PFSK-1 (cell line): Measurements from ENCODE around the gene CNOT4.

Experiments
- FOXP2 ChIP-seq: optimal IDR thresholded peaks from 2 replicates; pipeline ENCODE3; 2011; ENCODE audit warnings: borderline replicate concordance, control low read depth, inconsistent platforms; ENCODE audit not compliant: insufficient read depth; ENCODE audit errors: extremely low read length, extremely low read depth
- POLR2AphosphoS5 ChIP-seq: IDR thresholded peaks from 2 replicates; pipeline ENCODE4 v1.6.1; 2012; ENCODE audit warnings: low read depth, mild to moderate bottlenecking, control low read depth, low read length, moderate library complexity
- SIN3A ChIP-seq: IDR thresholded peaks from 2 replicates; pipeline ENCODE4 v1.6.1; 2012; ENCODE audit warnings: mild to moderate bottlenecking, low read length, moderate library complexity, borderline replicate concordance; ENCODE audit not compliant: insufficient read depth
- TAF1 ChIP-seq: IDR thresholded peaks from 2 replicates; pipeline ENCODE4 v1.6.1; 2012; ENCODE audit warnings: low read length, control low read depth, borderline replicate concordance; ENCODE audit not compliant: insufficient read depth
- TF ChIP-seq, protein P1 (sequence below), 2 experiments: IDR thresholded peaks; 2 replicates each; pipeline versions ENCODE4 v1.6.1 to v1.8.0; 2011 to 2012; ENCODE audit warnings: low read depth in 2 of 2, low read length in 2 of 2, control low read depth in 1 of 2, inconsistent platforms in 1 of 2, mild to moderate bottlenecking in 1 of 2, moderate library complexity in 1 of 2; ENCODE audit not compliant: insufficient read depth in 1 of 2

The CNOT4 gene

GRCh38 chr7:135386181-135386580, 123.7 kb downstream of the CNOT4 start:
- TF ChIP-seq POLR2AphosphoS5 (no peak), FOXP2 (no peak), SIN3A (no peak), TAF1 (no peak)
- TF ChIP-seq, protein P1, sequence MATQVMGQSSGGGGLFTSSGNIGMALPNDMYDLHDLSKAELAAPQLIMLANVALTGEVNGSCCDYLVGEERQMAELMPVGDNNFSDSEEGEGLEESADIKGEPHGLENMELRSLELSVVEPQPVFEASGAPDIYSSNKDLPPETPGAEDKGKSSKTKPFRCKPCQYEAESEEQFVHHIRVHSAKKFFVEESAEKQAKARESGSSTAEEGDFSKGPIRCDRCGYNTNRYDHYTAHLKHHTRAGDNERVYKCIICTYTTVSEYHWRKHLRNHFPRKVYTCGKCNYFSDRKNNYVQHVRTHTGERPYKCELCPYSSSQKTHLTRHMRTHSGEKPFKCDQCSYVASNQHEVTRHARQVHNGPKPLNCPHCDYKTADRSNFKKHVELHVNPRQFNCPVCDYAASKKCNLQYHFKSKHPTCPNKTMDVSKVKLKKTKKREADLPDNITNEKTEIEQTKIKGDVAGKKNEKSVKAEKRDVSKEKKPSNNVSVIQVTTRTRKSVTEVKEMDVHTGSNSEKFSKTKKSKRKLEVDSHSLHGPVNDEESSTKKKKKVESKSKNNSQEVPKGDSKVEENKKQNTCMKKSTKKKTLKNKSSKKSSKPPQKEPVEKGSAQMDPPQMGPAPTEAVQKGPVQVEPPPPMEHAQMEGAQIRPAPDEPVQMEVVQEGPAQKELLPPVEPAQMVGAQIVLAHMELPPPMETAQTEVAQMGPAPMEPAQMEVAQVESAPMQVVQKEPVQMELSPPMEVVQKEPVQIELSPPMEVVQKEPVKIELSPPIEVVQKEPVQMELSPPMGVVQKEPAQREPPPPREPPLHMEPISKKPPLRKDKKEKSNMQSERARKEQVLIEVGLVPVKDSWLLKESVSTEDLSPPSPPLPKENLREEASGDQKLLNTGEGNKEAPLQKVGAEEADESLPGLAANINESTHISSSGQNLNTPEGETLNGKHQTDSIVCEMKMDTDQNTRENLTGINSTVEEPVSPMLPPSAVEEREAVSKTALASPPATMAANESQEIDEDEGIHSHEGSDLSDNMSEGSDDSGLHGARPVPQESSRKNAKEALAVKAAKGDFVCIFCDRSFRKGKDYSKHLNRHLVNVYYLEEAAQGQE (IDR thresholded peaks at IDR 0.05; ENCODE audit: insufficient read depth in 1 of 2, low read depth in 2 of 2, low read length in 2 of 2): no peak

DNA sequence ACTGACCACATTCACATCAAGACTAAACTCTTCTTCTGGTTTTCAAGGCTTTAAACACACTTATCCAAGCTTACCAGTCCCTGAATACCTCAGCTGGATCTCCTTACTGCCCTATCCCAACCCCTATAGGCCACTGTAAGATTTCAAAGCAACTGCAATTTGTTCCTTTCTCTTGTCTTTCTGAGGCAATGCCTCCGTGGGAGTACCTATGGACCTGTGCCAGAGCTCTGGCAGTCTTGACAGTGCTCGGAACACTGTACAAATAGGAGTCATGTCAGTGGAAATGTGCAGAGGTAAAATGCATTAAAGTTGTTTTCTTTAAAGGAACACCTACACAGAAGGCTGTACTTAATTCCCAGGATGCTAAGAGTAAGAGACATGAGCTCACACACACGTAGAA, 124.7 kb downstream of the CNOT4 start:
- TF ChIP-seq FOXP2 (no peak), TAF1 (no peak), SIN3A (no peak), POLR2AphosphoS5 (no peak)
- TF ChIP-seq, protein P1 (IDR thresholded peaks at IDR 0.05; ENCODE audit: insufficient read depth in 1 of 2, low read depth in 2 of 2, low read length in 2 of 2): no peak

DNA sequence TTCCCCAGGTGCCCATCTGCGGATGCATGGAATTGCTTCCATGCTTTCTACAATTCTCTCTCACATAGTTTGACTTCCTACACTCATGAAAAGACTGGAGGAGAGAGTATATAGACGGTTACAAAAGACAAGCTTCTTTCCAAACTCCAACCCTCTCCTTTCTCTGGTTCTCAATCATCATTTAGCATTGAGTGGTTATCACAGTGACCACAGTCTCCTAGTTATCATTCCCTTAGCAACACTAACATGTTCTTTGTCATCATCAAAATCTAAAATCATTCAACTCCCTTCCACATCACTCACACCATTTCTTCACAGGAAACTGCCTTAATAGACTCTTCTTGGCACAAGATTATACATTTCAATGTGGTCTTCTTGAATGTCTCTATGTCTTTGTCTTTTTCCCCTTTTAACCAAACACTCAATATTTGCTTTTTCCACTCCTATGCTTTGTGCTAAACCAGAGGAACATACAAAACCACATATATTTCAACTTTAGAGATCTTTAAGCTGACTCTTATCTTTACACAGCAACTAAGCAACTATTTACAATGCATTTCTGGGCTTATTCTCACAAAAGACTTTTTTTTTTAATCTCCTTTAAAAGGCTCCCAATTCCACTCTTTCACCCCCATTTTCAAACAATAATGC, 126.3 kb downstream of the CNOT4 start:
- TF ChIP-seq FOXP2: no peak
- TF ChIP-seq TAF1: no peak
- TF ChIP-seq, protein P1 (IDR thresholded peaks at IDR 0.05; ENCODE audit: insufficient read depth in 1 of 2, low read depth in 2 of 2, low read length in 2 of 2): no peak
- no peak for TF ChIP-seq POLR2AphosphoS5
- no peak for TF ChIP-seq SIN3A

GRCh38 chr7:135382173-135382572, 127.7 kb downstream of the CNOT4 start:
- TF ChIP-seq POLR2AphosphoS5 (no peak), SIN3A (no peak), FOXP2 (no peak), TAF1 (no peak)
- TF ChIP-seq, protein P1 (IDR thresholded peaks at IDR 0.05; ENCODE audit: insufficient read depth in 1 of 2, low read depth in 2 of 2, low read length in 2 of 2): no peak

- no peak for TF ChIP-seq TAF1
- TF ChIP-seq POLR2AphosphoS5: no peak
- TF ChIP-seq SIN3A: no peak
- no peak for TF ChIP-seq FOXP2
- TF ChIP-seq, protein P1 (IDR thresholded peaks at IDR 0.05; ENCODE audit: insufficient read depth in 1 of 2, low read depth in 2 of 2, low read length in 2 of 2): no peak
These were observed 128.5 kb downstream of the CNOT4 start for GRCh38 chr7:135381369-135381768.
